HG02642 (cell line): ENCODE data around the gene TWF1.
"Not testable (repeated sequence)": the region's sequence is repeated elsewhere in the genome, so short reads cannot be mapped to it uniquely, and the experiment has no call there.

Source experiments
- ATAC-seq: cut with Tn5 transposase; IDR thresholded peaks from one replicate; pipeline ENCODE4 v1.9.1; 2021; ENCODE audit warnings: mild to moderate bottlenecking; ENCODE audit not compliant: unreplicated experiment, poor library complexity

TWF1 gene

DNA sequence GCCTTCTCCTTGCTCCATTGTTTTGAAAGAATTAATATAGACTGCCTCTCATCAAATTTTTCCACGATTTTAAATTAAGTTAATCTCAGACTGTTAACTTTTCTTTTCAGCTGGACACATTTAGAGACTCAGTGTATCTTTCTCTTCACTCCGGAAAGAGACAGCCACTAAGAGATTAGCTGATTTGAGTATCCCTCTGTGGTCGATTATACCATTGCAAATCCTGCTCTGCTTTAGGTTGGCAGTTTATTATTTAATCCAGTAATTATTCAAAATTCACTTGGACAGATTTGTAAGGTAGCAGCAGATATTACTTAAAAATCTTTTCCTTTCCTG is 588 bp upstream of the TWF1 start:
- no peak for ATAC-seq

DNA sequence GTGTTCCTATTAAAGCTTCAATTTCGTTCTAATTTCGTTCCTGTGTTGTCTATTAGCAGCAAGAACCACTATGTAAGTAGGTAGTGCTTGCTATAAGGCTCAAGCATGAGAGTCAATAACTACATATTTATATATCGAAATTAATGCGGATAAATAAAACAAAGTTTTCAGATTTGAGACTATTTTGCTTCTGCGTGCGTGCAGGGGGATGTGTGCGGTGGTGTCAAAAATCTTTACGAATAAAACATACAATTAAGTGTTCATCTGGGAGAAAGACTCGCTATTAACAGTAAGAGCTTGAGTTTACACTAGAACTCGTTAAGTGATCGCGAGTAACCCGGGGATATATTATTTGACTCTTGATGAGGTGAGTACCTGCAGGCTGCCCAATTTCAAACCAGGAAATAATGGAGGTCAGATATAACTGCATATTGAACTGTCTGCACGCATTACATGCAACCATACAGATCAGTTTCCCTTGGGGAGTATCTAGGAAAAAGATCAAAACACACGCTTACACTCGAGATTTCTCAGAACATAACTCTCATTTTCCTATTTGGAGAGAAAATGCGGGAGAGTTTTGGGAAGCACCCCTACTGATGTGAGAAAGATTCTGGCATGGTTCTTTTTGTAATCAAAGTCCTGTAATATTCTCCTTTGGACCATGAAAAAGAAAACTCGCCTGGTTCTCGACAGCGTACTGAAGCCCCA is 813 bp downstream of the TWF1 start:
- peak; percentile 18 for ATAC-seq

DNA sequence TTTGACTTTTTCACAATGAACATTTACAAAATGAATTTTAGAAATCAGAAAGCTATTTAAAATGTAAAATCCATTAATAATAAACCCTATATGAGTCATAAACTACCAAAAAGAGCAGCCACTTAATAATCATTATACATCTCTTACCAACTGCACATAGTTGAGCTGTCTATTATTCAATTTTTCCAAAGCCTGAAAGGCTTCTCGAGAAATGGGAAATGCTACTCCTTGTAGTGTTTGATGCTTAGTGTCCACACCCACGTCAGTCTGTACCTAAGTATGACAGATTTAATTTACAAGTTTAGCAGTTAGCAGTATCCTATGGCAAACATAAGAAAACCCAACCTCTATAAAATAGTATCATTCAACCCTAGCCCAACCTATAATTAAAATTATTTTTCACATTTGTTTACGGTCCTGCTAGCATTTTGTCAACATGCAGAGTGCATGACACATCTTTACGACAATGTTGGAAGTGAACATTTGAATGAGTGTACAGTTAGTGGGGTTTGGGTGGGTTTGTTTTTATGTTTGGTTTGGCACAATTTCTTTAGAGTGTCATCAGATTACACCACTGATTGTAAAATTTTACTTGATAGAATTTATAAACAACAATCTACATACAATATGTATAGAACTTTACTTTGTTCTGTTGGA is 8.4 kb downstream of the TWF1 start:
- ATAC-seq: no peak

DNA sequence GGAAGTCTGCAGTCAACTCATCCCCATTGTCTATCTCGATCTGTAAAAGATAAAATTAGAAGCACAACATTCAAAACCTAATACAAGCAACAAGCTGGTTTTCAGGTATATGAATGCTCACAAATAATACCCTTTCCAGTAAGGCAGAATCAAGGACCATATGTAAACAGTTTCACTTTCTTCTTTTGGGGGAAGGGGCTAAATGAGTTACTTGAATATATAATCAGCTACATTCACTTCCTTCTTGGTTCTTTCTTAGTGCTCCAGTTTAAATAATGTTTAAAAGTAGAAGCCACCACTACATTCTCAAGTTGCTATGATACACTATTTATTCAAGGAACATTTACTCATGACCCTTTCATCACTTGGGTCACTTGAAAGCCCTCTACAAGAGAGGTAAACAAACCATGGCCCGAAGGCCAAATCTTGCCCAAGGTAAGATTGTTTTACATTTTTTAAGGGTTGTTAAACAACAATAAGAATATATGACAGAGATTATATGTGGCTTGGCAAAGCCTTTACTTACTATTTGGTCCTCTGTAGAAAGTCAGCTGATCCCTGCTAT is 10.3 kb downstream of the TWF1 start:
- no peak for ATAC-seq

DNA sequence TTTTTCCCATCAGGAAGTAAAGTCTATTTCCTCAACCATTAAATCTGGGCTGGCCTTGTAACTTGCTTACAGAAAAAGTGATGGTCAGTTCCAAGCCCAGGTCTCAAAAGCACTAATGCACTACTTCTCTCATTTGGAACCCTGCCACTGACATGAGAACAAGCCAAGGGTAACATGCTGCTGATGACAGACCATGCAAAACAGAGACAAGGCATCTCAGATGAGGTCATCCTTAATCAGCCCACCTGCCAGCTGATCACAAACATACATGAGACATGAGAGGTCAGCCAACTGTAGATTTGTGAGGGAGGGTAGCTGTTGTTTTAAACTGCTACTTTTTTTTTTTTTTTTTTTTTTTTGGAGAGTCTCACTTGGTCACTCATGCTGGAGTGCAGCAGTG is 16.2 kb downstream of the TWF1 start:
- ATAC-seq: no peak

DNA sequence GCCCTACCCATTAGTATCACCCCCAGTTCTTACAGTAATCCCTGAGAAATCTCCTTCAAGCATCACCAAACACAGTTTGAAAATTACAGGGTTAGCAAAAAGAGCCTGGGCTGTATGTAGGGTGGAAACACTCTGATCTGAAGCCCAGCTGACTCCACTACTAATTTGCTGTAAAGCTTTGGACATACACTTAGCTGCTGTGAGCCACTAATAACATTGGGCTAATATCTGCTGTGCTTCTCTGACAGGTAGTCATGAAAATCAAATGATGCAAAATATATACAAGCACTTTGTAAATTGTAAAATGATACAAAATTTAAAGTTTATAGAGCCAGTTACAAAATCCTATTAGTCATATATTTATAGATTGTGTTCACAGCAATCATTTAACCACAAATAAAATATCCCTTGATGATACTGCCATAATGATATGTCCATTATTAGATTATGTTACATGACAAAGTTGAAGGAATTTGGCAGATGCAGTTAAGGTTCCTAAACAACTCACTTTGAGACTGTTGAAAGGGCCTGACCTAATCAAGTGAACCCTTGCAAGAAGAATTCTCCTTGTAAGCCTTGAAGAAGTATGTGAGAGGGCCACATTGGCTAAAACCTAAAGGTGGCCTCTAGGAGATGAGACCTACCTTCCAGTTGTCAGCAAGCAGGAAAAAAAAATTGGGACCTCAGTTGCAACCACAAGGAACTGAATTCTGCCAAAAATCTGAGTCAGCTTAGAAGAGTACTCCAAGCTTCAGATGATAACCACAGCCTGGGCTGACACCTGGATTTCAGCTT is 19.0 kb downstream of the TWF1 start:
- no peak for ATAC-seq

DNA sequence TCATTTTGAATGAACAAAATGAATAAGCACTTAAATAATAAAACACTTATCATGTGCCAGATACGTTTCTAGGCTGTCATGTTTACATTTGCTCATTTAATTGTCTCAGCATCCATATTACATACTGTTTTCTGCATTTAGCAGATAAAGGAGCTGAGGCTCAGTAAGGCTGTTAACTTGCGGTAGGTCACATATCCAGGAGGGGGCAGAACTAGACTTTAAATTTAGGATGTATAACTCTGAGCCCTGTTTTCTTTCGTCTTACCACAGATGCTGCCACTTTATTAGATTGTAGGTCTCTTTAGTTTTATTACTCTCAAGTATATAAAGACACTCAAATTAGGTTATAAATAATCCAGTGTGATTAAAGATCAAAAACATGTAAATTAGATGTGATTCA is 29.6 kb downstream of the TWF1 start:
- no peak for ATAC-seq

DNA sequence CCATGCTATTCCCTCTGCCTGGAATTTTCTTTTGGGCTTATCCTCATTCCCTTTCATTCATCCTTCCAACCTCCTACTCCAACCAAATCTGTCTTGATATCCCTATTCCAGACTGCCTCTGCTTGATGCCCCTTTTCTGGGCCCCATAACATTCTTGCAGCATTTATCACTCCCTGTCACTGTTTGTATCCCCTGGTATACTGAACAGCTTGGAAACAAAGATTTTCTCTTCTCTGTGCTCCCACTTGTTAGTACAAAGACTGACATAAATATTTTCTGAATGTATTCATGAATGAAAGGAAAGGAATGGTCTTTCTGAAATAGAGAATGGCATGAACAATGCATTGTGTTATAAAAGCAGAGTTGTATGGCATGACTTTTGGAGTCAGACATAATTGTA is 39.8 kb downstream of the TWF1 start:
- no peak for ATAC-seq

DNA sequence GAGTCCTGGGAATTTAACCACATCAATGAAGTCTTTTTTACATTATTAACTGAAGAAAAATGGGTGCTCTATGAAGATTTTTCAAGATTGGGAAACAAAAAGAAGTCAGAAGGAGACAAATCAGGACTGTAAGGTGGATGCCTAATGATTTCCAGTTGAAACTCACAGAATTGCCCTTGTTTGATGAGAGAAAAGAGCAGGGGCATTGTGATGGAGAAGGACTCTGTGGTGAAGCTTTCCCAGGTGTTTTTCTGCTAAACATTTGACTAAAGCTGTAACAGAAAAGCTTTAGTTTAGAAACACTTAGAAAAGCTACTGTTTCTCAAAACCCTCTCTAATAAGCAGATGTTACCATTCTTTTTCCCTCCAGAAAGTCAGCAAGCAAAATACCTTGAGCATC is 41.6 kb downstream of the TWF1 start:
- ATAC-seq: no peak

DNA sequence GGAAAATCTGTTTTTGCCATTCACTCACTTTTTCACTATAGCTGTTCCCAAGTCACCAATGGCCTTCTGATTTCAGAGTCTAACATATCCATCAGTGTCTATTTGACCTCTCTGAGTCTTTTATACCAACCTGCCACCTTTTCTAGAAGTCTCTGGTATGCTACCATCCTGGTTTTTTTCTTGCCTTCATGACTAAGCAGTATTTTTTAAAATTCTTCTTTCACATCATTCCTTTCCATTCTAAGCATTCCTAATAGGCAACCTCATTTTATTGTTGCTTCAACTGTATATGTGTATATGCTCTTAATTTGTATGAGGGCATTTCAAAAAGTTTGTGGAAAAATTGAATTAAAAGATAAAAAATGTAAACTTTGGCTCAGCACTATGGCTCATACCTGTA is 42.3 kb downstream of the TWF1 start:
- ATAC-seq: no peak

DNA sequence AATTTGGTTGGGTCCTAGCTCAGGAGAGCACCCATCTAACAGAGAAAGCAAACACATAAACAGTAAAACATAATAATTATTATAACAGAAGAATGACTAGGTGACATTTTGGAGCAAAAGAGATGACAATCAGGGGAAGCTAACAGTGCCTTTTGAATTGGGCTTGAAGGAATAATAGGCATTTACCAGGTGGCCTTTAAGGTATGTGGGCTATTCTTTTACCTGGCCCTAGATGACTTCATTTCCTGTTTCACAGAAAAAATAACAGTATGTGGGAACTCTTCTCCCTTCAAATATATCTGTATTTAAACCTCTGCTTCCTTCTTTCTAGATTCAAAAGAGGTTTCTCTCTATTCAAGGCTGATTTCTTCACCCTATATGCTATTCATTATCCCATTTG is 43.5 kb downstream of the TWF1 start:
- ATAC-seq: no peak

DNA sequence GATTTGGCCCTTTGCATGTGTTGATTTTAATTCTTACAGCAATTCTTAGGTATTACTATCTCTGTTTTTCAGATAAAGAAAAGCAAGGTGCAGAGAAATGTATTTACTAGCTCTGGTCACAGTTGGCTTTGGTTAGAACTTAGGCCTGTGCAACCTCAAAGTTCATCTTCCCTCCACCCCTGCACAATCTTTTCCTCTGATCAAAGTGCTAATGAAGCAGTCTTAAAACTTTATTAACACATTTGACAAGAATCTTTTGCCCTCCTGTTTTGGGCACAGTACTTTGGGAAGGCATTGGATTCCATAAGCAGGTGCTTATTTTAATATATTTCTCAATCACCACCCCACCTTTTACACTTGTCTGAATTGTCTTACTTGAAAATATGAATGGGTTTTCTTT is 44.6 kb downstream of the TWF1 start:
- ATAC-seq: no peak

DNA sequence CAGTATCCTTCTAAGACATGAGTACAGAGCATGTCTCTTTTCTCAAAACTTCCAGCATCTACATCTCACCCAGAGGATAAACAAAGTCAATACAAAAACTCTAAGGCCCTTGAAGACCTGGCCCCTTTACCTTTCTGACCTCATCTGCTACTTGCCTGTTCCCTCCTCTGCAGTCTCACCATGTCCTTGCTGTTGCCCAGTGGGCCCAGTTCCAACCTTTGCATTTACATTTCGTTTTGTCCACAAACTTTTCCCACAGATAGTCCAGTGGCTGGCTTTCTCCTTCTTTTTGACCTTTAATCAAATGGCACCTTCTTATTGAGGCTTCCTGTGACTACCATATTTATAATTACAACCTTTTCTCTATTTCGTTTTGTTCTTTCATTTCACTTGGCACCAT is 45.7 kb downstream of the TWF1 start:
- ATAC-seq: no peak

DNA sequence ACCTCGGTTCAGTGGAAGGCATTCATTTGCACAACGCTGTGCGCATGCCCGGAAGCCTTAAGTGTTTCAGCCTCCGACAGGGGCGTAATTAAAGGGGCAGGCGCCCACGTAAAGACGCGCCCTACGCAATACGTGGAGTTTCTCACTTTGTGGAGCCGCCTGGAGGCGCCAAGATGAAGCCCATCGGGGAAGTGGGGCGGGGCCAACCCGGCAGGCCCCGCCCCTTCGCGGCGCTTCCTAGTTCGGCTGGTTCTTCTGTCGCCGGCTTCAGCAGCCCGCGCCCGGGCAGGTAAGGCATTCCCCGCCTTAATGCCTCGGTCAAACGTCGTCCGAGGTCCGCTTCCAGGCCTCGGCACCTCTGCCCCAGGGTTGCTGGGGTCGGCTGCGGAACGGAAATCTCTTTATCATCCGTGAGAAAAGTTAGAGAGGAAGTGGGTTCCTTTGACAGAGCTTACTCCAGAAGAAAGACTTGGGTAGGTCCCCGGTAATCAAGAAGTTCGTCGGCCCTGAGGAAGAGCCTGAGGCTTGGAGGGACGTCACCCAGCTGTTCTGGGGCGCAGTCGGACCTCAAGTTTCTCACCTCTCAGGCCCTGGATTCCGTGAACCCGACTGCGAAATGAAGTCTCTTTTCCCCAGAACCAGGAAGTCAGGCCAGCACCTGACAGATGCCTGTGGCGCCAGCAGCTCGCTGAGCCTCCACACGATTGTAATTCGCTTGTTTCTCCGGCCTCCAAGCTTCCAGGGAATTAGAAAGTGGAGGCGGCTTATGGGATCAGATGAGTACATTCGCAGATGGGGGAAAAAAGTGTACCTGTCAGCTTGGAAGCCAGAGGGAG is 47.2 kb downstream of the TWF1 start, which contains the start of the genes IRAK4 and PUS7L:
Gene IRAK4 (plus strand): TSS at position 224 of the 836 bp plus-strand sequence. CDS start 9,161 bp downstream, outside the sequence.
Gene PUS7L (minus strand): TSS at position 63 of the 836 bp plus-strand sequence. CDS start 3,545 bp downstream, outside the sequence.
- ATAC-seq: peak; percentile 98

DNA sequence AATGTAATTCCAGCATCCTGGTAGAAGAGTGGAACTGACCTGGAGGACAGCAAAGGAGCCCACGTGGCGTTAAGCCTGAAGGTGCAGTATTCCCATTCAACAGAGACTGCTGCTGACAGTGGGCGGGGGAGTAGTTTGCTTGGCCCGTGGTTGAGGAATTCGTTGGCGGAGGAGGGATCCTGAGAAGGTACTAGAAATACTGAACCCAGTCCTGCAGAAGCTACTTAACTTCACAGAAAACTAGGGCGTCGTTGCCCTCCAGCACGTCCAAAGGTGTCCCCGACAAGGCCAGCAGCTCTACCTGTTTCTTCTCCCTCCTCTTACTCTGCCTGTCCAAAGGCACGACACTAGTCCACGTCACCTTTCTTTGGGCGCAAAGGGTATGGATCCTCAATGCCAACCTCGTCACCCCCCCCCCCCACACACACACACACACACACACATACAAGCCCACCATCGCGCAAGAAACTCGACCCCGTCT is 47.8 kb downstream of the TWF1 start:
- no peak for ATAC-seq

DNA sequence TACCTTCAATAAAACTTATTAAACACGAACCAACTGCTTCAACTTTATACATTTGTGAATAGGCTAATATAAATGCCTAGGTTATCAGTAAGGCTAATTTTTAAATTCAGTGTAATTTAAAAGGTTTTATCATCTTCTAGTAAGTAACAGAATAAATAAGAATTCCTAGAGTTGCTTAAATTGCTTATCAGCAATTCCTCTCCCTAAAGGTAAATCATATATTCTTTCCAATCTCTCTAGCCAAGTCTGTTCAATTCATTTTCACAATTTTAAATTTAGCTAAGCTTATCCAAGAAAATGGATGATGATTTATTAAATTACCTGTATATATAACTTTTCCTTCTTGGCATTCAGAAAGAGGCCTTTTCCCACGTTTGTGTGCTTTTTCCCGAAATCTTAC is 52.1 kb downstream of the TWF1 start:
- ATAC-seq: no peak

DNA sequence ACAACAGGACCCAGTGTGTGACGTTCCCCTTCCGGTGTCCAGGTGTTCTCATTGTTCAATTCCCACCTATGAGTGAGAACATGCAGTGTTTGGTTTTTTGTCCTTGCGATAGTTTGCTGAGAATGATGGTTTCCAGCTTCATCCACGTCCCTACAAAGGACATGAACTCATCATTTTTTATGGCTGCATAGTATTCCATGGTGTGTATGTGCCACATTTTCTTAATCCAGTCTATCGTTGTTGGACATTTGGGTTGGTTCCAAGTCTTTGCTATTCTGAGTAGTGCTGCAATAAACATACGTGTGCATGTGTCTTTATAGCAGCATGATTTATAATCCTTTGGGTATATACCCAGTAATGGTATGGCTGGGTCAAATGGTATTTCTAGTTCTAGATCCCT is 54.8 kb downstream of the TWF1 start:
- not testable (repeated sequence) for ATAC-seq

DNA sequence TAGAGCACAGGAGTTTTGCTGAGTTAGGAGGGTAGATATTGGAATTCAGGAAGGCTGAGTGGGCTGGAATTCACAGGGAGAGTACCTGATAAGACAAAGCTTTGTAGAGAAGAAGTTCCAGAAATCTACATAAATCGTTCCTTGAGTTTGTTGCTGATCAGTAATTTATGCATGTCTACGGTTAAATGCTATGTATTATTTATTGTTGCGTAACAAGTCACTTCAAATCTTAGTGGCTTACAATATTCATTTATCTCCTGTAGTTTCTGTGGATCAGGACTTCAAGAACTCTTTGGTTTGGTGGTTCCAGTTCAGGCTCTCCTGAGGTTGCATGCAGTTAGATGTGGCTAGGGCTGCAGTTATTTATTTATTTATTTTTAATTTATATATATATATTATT is 55.3 kb downstream of the TWF1 start:
- ATAC-seq: no peak

DNA sequence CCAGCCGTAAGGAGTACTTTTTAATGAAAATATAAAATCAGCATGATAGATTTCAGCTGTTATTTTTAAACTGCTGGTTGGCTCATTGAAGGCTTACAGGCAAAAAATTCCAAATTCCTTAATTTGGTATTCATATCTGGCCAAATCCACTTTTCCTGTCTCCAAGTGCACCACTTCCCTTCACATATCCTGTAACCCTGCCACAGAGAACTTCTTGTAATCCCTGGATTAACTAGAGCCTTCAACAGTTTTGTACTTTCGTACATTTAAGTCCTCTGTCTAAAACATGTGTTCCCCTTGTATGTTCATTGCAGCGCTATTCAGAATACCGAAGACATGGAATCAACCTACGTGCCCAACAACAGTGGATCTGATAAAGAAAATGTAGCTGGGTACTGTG is 57.1 kb downstream of the TWF1 start:
- no peak for ATAC-seq

DNA sequence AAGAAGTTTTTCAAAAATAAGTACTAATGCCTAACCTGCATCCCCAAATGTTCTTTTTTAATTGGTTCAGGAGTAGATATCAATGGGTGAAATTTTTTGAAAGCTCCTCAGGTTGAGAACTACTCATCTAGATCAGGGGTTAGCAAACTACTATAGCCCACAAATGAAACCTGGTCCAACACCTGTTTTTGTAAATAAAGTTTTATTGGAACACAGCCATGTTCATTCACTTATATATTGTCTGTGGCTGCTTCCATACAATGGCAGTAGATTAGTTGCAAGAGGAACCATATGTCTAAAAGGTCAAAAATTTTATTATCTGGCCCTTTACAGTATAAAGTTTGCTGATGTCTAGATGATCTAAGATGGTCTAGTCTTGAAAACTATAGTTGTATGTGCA is 61.3 kb downstream of the TWF1 start:
- no peak for ATAC-seq
